Heart left ventricle (tissue), 16 donors: ENCODE data around the gene SF3B1. TPM values are rescaled to one million over a fixed set of nuclear protein-coding genes. Genes with fewer than 3 reads are reported as not detected.
A peak's percentile ranks its signal among the peaks of the same experiment; 100 is the strongest.
"Not testable (repeated sequence)": the region's sequence is repeated elsewhere in the genome, so short reads cannot be mapped to it uniquely, and the experiment has no call there.

Source experiments
- ATAC-seq, 4 donors: fragments of 200-7000 bp; cut with Tn5 transposase; one replicate each; pipeline ENCODE4 v1.9.1; 2020 to 2022; ENCODE audit warnings: moderate library complexity in 4 of 4, mild to moderate bottlenecking in 3 of 4, moderate number of reproducible peaks in 1 of 4
- DNase-seq, 5 donors: peaks; one replicate each; pipeline ENCODE4 v3.0.0-alpha.2; 2020
- H3K27ac ChIP-seq, 12 donors: fragments of 200-600 bp; sonication (generic) in 4 of 12; one replicate each; pipeline versions ENCODE4 v1.5.0 to v1.8.0; 2016 to 2022; ENCODE audit warnings: mild to moderate bottlenecking in 2 of 12
- H3K27me3 ChIP-seq, 9 donors: fragments of 200-600 bp; sonication (generic) in 2 of 9; one replicate each; pipeline versions ENCODE4 v1.5.1 to v1.8.0; 2016 to 2022; ENCODE audit warnings: mild to moderate bottlenecking in 3 of 9
- H3K36me3 ChIP-seq, 9 donors: fragments of 200-600 bp; sonication (generic) in 2 of 9; one replicate each; pipeline versions ENCODE4 v1.5.0 to v1.8.0; 2018 to 2022; ENCODE audit warnings: mild to moderate bottlenecking in 2 of 9
- H3K4me1 ChIP-seq, 12 donors: fragments of 200-600 bp; sonication (generic) in 4 of 12; one replicate each; pipeline versions ENCODE4 v1.5.0 to v1.8.0; 2016 to 2022; ENCODE audit warnings: mild to moderate bottlenecking in 3 of 12
- H3K4me3 ChIP-seq, 12 donors: fragments of 200-600 bp; sonication (generic) in 4 of 12; one replicate each; pipeline versions ENCODE4 v1.5.0 to v1.8.0; 2017 to 2022; ENCODE audit warnings: mild to moderate bottlenecking in 9 of 12, moderate library complexity in 4 of 12
- H3K9me3 ChIP-seq, 12 donors: fragments of 200-600 bp; sonication (generic) in 4 of 12; one replicate each; pipeline versions ENCODE4 v1.5.0 to v1.8.0; 2016 to 2022; ENCODE audit warnings: mild to moderate bottlenecking in 1 of 12
- CTCF ChIP-seq, 12 donors: fragments of 200-600 bp; sonication (generic) in 4 of 12; IDR thresholded peaks; one replicate each; pipeline versions ENCODE4 v1.5.0 to v1.8.0; 2018 to 2022; ENCODE audit warnings: antibody characterized with exemption in 12 of 12, mild to moderate bottlenecking in 5 of 12
- POLR2A ChIP-seq, 2 donors: fragments of 450-650 bp; IDR thresholded peaks; one replicate each; pipeline ENCODE4 v1.6.1; 2017; ENCODE audit warnings: antibody characterized with exemption in 2 of 2, mild to moderate bottlenecking in 2 of 2, moderate library complexity in 2 of 2
- WGBS, 4 donors: extraction: QIAGEN DNeasy Blood & Tissue Kit in 2 of 4; methylation state at CpG; one replicate each; pipeline versions ENCODE4 v1.1.5 to v1.1.7; 2013 to 2018; 5-methylcytosine and 5-hydroxymethylcytosine counted together
- intact Hi-C, 10 donors: fragments of 100-400 bp; cut with DNase I; formaldehyde crosslinking; loops; one replicate each; pipeline versions ENCODE4 v1.11.1 to v1.14.2; 2022
- polyA plus RNA-seq, 2 donors: library from polyadenylated mRNA; stranded (reverse); fragments of 200-250 nt; gene quantifications; one replicate each; pipeline ENCODE4 v1.2.3, GENCODE V29; 2013
- total RNA-seq, 9 donors: library from RNA; depleted of rRNA in 2 of 9; stranded (reverse); fragments of >200 nt in 2 of 9; fragmentation: NEBNext Ultra II Directional in 3 of 9; extraction: Animal tissue kit (Norgen Biotek cat#: 25700) in 3 of 9; gene quantifications; one replicate each; pipeline versions ENCODE4 v1.1.0 to v1.2.4, GENCODE V29; 2016 to 2023
- donor health status: ischemic (EF 13 %, LVEDD 7.1; RV severe dilation, severe dysfunction).
- donor health status: healthy with polysubstance abuse.
- donor health status: DM: no; HTN: yes; CAD: no.
- donor health status: DM: no; HTN: no; CAD: no.
- donor health status: ischemic (EF 25% LVEDD 6.9; RV normal size, moderate dysfunction).
- donor health status: ischemic (EF 25% LVEDD 5.7; RV mildly dilated, moderate dysfunction).
- donor health status: healthy.
- donor health status: DM: yes; HTN: yes; CAD: no.
- donor health status: ischemic (EF 35%, LVEDD 5.7; RV mildly dilated, moderate dysfunction).
- donor health status: nonischemic (EF 11% LVEDD 7.7; RV severe dilation, severe dysfunction).
- donor health status: DM: yes; HTN: yes; CAD: no.
- donor health status: PGD.
- donor health status: ischemic (EF 29% LVEDD 5.4; RV normal size, mild dysfunction).
- donor health status: nonischemic (EF 23%, LVEDD 6.1; RV moderate dilation, normal function).

Gene SF3B1
- total and polyA plus RNA-seq, 11 donors: 80.4 to 167 (median 132) TPM

DNA sequence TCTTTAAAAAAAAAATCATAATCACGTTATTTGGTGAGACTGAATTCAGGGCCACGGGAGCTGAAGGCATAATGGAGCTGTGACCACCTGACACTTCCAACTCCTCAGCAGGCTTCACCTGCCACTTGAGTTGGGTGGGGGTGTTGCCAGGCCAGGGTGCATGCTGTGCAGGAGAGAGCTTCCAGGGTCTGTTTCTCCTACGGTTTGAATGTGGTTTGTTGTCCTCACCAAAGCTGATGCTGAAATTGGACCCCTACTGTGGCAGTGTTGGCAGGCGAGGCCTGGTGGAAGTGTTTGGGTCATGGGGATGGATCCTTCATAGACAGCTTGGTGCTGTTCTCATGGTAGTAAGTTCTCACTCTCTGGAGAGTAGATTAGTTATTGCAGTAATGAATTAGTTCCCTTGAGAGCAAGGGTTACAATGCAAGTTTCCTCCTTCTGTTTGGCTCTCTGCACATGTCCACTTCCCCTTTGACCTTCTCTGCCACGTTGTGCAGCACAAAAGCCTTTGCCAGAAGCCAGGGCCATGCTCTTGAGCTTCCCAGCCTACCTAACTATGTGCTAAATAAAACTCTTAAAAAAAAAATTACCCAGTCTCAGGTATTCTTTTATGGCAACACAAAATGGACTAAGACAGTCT lies 86.0 kb downstream of the SF3B1 start:
- no peak overlapping the region for H3K27ac ChIP-seq
- no peaks in the 10 kb centered on the region for H3K4me1 ChIP-seq
- WGBS, 4 donors: 58 to 70% (median 65%) methylated on average over 5 of the region's 5 CpGs
- H3K9me3 ChIP-seq: no peaks in the 10 kb centered on the region
- no peak for ATAC-seq
- no peak overlapping the region for H3K4me3 ChIP-seq
- no peak for DNase-seq
- H3K27me3 ChIP-seq: no peaks in the 10 kb centered on the region
- no peaks in the 10 kb centered on the region for H3K36me3 ChIP-seq
- TF ChIP-seq CTCF (IDR thresholded peaks at IDR 0.05) (no peak), POLR2A (IDR thresholded peaks at IDR 0.05) (no peak)
- intact Hi-C loops: no loop called here

DNA sequence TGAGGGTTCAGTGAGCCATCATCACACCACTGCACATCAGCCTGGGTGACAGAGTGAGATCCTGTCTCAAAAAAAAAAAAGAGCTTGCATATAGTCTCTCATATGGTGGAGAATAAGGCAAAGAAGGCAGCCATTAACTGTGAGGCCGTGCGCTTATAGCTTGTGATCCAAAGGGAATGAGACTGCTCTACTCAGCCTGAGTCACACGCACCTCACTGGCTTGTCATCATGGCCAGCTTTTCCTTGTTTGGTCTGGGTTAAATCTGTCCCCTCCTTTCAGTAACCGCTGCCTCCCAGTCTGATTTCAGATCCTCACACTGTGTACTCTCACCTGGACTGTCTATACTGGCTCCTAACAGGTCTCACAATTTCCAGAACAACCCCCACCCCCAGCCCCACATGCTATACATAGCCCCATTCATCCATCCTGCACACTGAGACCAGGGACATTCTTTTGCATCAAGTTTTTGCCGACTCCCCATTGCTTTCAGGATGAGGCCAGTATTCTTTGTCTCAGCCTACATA lies 88.9 kb downstream of the SF3B1 start:
- intact Hi-C loops: no loop called here
- 88 to 97% (median 90%) methylated on average over 5 of the region's 5 CpGs for WGBS, 4 donors
- ATAC-seq (peak in 1 of 4 donors; percentile 38), DNase-seq (no peak)
- H3K9me3 ChIP-seq: no peaks in the 10 kb centered on the region
- no peaks in the 10 kb centered on the region for H3K27me3 ChIP-seq
- no peak overlapping the region for H3K27ac ChIP-seq
- no peak overlapping the region for H3K4me3 ChIP-seq
- H3K4me1 ChIP-seq: no peaks in the 10 kb centered on the region
- no peak for TF ChIP-seq CTCF (IDR thresholded peaks at IDR 0.05)
- TF ChIP-seq POLR2A (IDR thresholded peaks at IDR 0.05): no peak
- H3K36me3 ChIP-seq: no peaks in the 10 kb centered on the region

DNA sequence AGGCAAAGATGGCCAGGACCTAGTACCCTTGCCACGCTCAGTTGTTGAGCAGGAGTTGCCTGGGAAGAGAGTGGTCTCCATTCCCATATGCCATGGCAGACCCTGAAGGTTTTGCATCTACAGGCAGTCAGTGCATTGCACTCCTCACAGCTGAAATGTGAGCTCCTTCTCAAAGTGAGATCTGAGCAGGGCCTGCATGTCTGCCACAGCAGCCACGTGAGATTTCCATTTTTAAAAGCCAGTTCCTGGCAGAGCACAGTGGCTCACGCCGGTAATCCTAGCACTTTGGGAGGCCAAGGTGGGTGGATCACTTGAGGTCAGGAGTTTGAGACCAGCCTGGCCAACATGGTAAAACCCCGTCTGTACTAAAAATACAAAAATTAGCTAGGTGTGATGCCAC lies 90.9 kb downstream of the SF3B1 start:
- intact Hi-C loops, H3K4me1 ChIP-seq, H3K27ac ChIP-seq: not testable (repeated sequence)

GRCh38 chr2:197340591-197340990 lies 94.2 kb downstream of the SF3B1 start:
- Histone ChIP-seq H3K4me1 (peaks cover 0 to 6% (median 0%) of the 10 kb centered on the region in 12 donors), H3K27me3 (no peaks in the 10 kb centered on the region), H3K9me3 (no peaks in the 10 kb centered on the region), H3K4me3 (no peak overlapping the region), H3K36me3 (no peaks in the 10 kb centered on the region), H3K27ac (no peak overlapping the region)
- intact Hi-C loops: no loop called here
- ATAC-seq (no peak), DNase-seq (no peak)
- 93 to 96% (median 95%) methylated on average over 5 of the region's 5 CpGs for WGBS, 4 donors
- TF ChIP-seq CTCF (IDR thresholded peaks at IDR 0.05) (no peak), POLR2A (IDR thresholded peaks at IDR 0.05) (no peak)

More for the DNA sequence above, 90.9 kb downstream of the SF3B1 start:
- not testable (repeated sequence) for H3K4me3 ChIP-seq, H3K27me3 ChIP-seq, H3K9me3 ChIP-seq, H3K36me3 ChIP-seq, DNase-seq, ATAC-seq
- WGBS, 4 donors: 68 to 92% (median 77%) methylated on average over 5 of the region's 5 CpGs

Other genes with a start within 250 kb of the SF3B1 start
- gene ANKRD44, start 124.2 kb downstream of the SF3B1 start, total RNA-seq: 10 to 100 TPM in 3 of 9 donors, 1 to 10 TPM in 6; 4.9 to 30.6 (median 8.6) TPM
- 1 to 10 TPM; 2.4 to 2.5 TPM for gene ANKRD44, start 124.2 kb downstream of the SF3B1 start, polyA plus RNA-seq
- gene COQ10B, start 18.5 kb upstream of the SF3B1 start, total RNA-seq: 10 to 100 TPM; 26.6 to 39.9 (median 33.8) TPM
- 10 to 100 TPM; 21.6 to 38.5 TPM for gene COQ10B, start 18.5 kb upstream of the SF3B1 start, polyA plus RNA-seq
- 100 to 1,000 TPM in 7 of 9 donors, 10 to 100 TPM in 2; 86.7 to 154 (median 118) TPM for gene HSPD1, start 64.8 kb upstream of the SF3B1 start, total RNA-seq
- gene HSPD1, start 64.8 kb upstream of the SF3B1 start, polyA plus RNA-seq: 100 to 1,000 TPM; 121 to 246 TPM
- 100 to 1,000 TPM in 6 of 9 donors, 10 to 100 TPM in 3; 75.0 to 136 (median 102) TPM for gene HSPE1, start 65.4 kb upstream of the SF3B1 start, total RNA-seq
- gene HSPE1, start 65.4 kb upstream of the SF3B1 start, polyA plus RNA-seq: 100 to 1,000 TPM; 184 to 261 TPM
- 10 to 100 TPM; 25.6 to 40.9 (median 35.2) TPM for gene MOB4, start 81.0 kb upstream of the SF3B1 start, total RNA-seq
- gene MOB4, start 81.0 kb upstream of the SF3B1 start, polyA plus RNA-seq: 10 to 100 TPM; 19.6 to 48.9 TPM
- 10 to 100 TPM in 1 of 9 donors, 1 to 10 TPM in 8; 3.2 to 10.1 (median 5.3) TPM for gene RFTN2, start 240.6 kb upstream of the SF3B1 start, total RNA-seq
- 1 to 10 TPM; 1.1 to 2.3 TPM for gene RFTN2, start 240.6 kb upstream of the SF3B1 start, polyA plus RNA-seq